Measurements from ENCODE around the gene PRR7. TPM values are rescaled to one million over a fixed set of nuclear protein-coding genes. Genes with fewer than 3 reads are reported as not detected.

The PRR7 gene
- total RNA-seq, 1 donor from 2014 or later: 8.8 TPM

DNA sequence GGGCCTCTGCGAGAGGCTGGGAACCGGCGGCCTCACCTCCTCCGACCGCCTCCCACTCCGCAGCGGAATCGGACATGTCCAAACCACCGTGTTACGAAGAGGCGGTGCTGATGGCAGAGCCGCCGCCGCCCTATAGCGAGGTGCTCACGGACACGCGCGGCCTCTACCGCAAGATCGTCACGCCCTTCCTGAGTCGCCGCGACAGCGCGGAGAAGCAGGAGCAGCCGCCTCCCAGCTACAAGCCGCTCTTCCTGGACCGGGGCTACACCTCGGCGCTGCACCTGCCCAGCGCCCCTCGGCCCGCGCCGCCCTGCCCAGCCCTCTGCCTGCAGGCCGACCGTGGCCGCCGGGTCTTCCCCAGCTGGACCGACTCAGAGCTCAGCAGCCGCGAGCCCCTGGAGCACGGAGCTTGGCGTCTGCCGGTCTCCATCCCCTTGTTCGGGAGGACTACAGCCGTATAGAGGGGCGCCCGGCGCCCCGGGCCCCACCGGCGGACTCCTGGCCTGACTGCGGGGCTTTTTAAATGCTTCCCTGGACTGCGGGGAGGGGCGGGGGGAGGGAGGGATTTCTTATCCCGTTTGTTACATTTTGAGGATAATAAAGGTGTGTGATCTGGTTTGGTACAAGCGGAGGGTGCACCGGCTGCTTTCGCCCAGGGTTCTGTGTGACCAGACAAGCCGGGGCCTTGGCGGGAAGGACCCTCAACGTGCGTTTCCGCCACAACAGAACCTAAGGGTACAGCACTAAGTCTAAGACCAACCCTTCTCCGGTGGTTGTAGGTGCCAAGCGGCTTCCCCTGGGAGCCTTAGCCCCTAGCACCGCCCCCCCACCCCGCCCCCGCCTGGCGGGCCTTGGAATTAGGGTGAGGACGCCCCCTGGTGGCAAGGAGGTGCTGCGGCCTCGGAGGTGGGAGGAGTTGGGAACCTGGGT is 9.3 kb downstream of the PRR7 start:
- H3K27me3 Mint-ChIP-seq: peaks cover 12% of the 10 kb centered on the region
- peaks cover 5% of the 10 kb centered on the region for H3K36me3 Mint-ChIP-seq
- H3K9me3 Mint-ChIP-seq: no peaks in the 10 kb centered on the region
- peak overlapping the region; percentile 89 for H3K27ac Mint-ChIP-seq
- TF ChIP-seq CTCF (conservative IDR thresholded peaks at IDR 0.05): peak; percentile 97
- H3K4me1 Mint-ChIP-seq (ENCODE audit: unreplicated experiment): peaks cover 24% of the 10 kb centered on the region
- DNase-seq (ENCODE audit: extremely low spot score, unreplicated experiment): peak; percentile 93
- peak overlapping the region; percentile 87 for H3K4me3 Mint-ChIP-seq

DNA sequence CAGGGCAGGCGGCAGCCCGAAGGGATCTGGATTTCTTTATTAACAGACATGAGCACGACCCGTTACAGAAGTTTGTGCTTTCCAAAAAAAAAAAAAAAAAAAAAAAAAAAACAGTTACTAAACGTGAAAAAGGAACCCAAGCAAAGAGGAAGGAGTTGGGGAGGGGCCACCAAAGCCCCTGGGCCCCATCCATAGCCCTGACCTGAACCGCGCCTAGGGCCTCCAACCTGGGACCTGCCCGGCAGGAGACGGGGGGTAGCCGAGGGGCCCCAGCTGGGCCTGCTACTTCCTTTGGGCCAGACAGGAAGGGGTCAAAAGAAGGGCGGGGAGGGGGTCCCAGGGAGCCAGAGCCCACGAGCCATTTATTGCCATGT is 10.0 kb downstream of the PRR7 start:
- Mint-ChIP-seq H3K27me3 (peaks cover 12% of the 10 kb centered on the region), H3K4me1 (ENCODE audit: unreplicated experiment) (peaks cover 28% of the 10 kb centered on the region), H3K36me3 (peaks cover 8% of the 10 kb centered on the region), H3K27ac (peak overlapping the region; percentile 89), H3K4me3 (peak overlapping the region; percentile 87), H3K9me3 (no peaks in the 10 kb centered on the region)
- peak; percentile 51 for TF ChIP-seq CTCF (conservative IDR thresholded peaks at IDR 0.05)
- DNase-seq (ENCODE audit: extremely low spot score, unreplicated experiment): no peak

- H3K4me3 Mint-ChIP-seq: peak overlapping the region; percentile 86
- H3K36me3 Mint-ChIP-seq: peaks cover 10% of the 10 kb centered on the region
- H3K27ac Mint-ChIP-seq: peak overlapping the region; percentile 94
- peak; percentile 87 for DNase-seq (ENCODE audit: extremely low spot score, unreplicated experiment)
- H3K27me3 Mint-ChIP-seq: peaks cover 8% of the 10 kb centered on the region
- TF ChIP-seq CTCF (conservative IDR thresholded peaks at IDR 0.05): peak; percentile 79
- H3K4me1 Mint-ChIP-seq (ENCODE audit: unreplicated experiment): peaks cover 26% of the 10 kb centered on the region
- no peaks in the 10 kb centered on the region for H3K9me3 Mint-ChIP-seq
Measured at GRCh38 chr5:177456976-177457851, 10.6 kb downstream of the PRR7 start.

DNA sequence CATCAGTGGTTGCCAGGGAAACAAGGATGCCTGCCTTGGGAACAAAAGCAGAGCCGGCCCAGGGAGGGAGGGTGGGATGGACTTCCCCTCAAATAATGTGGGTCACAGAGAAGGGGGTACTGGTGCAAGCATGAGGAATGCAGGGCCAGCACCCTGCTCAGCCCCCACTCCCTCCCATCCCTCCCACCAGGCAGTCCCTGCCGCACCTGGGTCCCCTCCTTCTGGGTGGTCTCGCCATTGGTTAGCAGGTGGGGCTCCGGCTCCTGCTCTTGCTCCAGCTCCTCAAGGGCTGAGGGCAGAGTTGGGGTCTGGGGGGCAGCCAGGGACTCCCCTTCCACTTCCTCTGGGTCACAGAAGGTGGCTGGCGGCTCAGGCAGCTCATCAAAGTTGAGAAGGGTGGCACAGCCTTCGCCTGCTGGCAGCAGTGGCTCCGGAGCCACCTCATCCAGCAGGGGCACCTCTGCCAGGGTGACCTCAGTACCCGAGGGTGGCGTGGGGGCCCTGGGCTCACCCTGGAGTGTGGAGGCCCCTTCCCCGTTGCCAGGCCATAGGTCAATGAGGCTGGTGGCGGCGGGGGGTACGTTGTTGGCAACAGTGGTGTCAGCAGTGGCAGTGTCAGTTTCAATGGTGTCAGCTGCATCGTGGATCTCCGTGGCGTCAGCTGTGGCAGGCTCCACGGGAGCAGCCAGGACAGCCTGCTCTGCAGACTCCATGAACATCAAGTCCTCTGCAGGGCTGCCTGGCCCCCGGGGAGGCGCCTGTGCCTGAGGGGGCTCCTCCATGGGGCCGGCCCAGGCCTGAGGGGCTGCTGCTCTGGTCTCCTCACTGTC is 11.5 kb downstream of the PRR7 start:
- Mint-ChIP-seq H3K27me3 (peaks cover 5% of the 10 kb centered on the region), H3K27ac (peak overlapping the region; percentile 94), H3K4me3 (peak overlapping the region; percentile 86), H3K4me1 (ENCODE audit: unreplicated experiment) (peaks cover 24% of the 10 kb centered on the region), H3K36me3 (peaks cover 10% of the 10 kb centered on the region), H3K9me3 (no peaks in the 10 kb centered on the region)
- DNase-seq (ENCODE audit: extremely low spot score, unreplicated experiment): no peak
- TF ChIP-seq CTCF (conservative IDR thresholded peaks at IDR 0.05): no peak

- Mint-ChIP-seq H3K36me3 (peaks cover 17% of the 10 kb centered on the region), H3K9me3 (no peaks in the 10 kb centered on the region), H3K27me3 (peaks cover under 1% of the 10 kb centered on the region), H3K4me1 (ENCODE audit: unreplicated experiment) (peaks cover 17% of the 10 kb centered on the region), H3K4me3 (no peak overlapping the region), H3K27ac (no peak overlapping the region)
- no peak for DNase-seq (ENCODE audit: extremely low spot score, unreplicated experiment)
- no peak for TF ChIP-seq CTCF (conservative IDR thresholded peaks at IDR 0.05)
Measured at GRCh38 chr5:177458912-177459350, 12.3 kb downstream of the PRR7 start.

Measured in type B pancreatic cell (in vitro differentiated cells).